GM13977 (cell line): ENCODE data around the gene TEKTIP1.
"Not testable (repeated sequence)": the region's sequence is repeated elsewhere in the genome, so short reads cannot be mapped to it uniquely, and the experiment has no call there.

Source experiments
- DNase-seq: peaks from one replicate; pipeline ENCODE4 v3.0.0; 2012; ENCODE audit warnings: low spot score
- CTCF ChIP-seq: IDR thresholded peaks from 2 replicates; pipeline ENCODE4 v1.5.1; 2012; ENCODE audit warnings: mild to moderate bottlenecking, control low read depth; ENCODE audit not compliant: insufficient read depth; ENCODE audit errors: extremely low read depth, missing control alignments
- in situ Hi-C: fragments of 300-500 bp; cut with MboI; formaldehyde crosslinking; loops from one replicate; pipeline ENCODE4 v1.12.0; 2022; ENCODE audit warnings: low sequenced_read_pairs, low pct_unique_long_range_greater_than_20kb, mixed read lengths, inconsistent platforms; ENCODE audit not compliant: unreplicated experiment

TEKTIP1 gene

GRCh38 chr19:3528539-3529211 is 10.3 kb upstream of the TEKTIP1 start:
- TF ChIP-seq CTCF, result no peak
- no peak for DNase-seq
- in situ Hi-C loops, result no loop called here

- in situ Hi-C loops, DNase-seq: not testable (repeated sequence)
These were observed 9.7 kb upstream of the TEKTIP1 start for GRCh38 chr19:3529299-3529698.

- in situ Hi-C loops, result no loop called here
These were observed 8.6 kb upstream of the TEKTIP1 start for GRCh38 chr19:3530389-3530788.

GRCh38 chr19:3531716-3532115 is 7.3 kb upstream of the TEKTIP1 start:
- no peak for TF ChIP-seq CTCF
- no peak for DNase-seq
- in situ Hi-C loops, result no loop called here

More at GRCh38 chr19:3530389-3530788, 8.6 kb upstream of the TEKTIP1 start:
- no peak for DNase-seq
- no peak for TF ChIP-seq CTCF

- TF ChIP-seq CTCF, result no peak
- in situ Hi-C loops, result no loop called here
- no peak for DNase-seq
These were observed 6.7 kb upstream of the TEKTIP1 start for GRCh38 chr19:3532154-3532786.

GRCh38 chr19:3533033-3533432 is 5.9 kb upstream of the TEKTIP1 start:
- in situ Hi-C loops, result no loop called here

More at GRCh38 chr19:3533033-3533432, 5.9 kb upstream of the TEKTIP1 start:
- TF ChIP-seq CTCF, result no peak
- DNase-seq, result no peak
